HG03135 (cell line): Measurements from ENCODE around the gene ZNF775.
"Not testable (repeated sequence)": the region's sequence is repeated elsewhere in the genome, so short reads cannot be mapped to it uniquely, and the experiment has no call there.

Source experiments
- ATAC-seq: cut with Tn5 transposase; IDR thresholded peaks from one replicate; pipeline ENCODE4 v1.9.1; 2021; ENCODE audit warnings: mild to moderate bottlenecking, moderate library complexity; ENCODE audit not compliant: unreplicated experiment

Gene ZNF775

GRCh38 chr7:150380463-150380862, 1.3 kb downstream of the ZNF775 start:
- ATAC-seq, result no peak

DNA sequence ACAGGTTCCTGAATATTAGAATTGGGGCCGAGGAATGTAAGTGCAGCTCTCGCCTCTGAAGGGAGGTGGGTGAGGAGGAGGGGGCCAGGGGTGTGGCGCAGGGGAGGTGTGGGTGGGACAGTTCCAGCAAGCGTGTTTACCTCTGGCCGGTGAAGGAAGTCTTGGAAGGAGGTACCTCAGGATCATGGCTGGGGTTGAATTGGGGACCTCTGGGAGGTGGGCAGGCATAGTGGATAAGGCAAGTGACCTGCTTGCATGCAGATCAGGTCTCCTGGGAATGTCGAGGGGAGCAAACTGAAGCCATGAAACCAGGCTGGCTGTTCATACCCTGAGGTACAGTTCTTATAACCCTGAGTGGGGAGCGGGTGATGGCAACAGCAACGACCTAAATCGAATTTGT, 2.0 kb downstream of the ZNF775 start:
- no peak for ATAC-seq

- no peak for ATAC-seq
Measured at GRCh38 chr7:150381785-150382122, 2.6 kb downstream of the ZNF775 start.

DNA sequence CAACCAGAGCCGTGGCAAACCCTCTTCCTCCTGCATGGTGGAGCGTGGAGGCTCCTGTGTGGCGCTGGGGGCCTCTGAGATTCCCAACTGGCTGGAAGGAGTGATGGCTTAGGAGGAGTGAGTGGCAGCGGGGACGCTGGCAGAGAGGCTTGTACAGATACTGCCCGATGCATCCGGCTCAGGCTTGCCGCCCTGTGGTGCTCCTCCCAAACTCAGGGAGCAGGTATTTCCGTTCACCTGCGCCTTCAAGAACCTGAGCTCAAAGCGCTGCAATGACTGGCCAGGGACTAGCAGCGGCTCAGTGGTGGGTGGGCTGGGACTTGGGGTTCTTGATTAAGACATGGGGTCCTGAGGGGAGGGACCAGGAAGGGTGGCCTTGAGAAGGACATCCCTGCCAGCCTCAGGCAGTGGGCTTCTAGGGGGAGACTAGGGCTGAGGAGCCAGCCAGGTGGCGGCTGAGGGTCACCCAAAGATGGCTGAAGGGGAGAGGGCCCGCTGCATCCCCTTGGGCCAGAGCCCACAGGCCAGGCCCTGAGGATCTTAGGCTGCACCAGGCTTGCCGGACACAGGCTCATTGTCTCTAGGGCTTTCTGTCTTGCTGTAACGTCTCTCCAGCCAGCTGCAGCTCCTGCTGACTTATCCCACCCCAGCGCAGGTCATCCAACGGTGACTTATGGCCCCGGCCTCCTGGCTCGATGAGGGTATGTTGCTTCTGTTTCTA, 3.2 kb downstream of the ZNF775 start:
- ATAC-seq, result no peak

- no peak for ATAC-seq
Measured at GRCh38 chr7:150382844-150383225, 3.7 kb downstream of the ZNF775 start.

DNA sequence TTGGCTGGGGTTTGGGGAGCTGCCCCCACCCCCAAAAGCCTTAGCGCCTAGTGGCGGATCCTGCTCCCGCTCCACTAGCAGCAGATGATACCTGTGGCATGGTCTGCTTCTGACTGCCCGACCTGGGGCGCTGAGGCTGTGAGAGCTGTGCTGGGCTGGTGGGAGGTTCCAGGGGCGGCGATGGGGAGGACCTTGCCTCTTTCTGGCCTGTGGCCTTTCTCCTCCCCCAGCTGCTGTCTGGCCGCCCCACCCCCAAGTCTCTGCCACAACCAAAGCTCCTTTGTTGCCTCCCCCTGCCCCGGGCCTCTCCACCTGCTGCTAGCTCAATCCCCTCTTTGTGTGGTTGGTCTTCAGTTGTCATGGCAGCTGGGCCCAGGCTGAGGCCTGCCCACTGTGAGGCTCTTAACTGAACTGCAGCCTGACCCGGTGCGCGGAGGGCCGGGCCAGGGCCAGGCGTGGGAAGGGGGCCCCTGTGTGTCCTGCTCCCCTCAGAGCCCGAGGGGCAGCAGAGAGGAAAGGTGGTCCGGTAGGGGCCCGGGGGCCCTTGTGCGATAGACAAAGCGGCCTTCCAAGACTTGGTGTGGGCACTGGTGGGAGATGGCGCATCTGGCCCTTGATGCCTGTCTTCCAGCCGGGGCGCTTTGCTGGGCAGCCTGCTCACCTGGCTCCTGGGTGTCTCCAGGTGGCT, 4.7 kb downstream of the ZNF775 start:
- no peak for ATAC-seq

DNA sequence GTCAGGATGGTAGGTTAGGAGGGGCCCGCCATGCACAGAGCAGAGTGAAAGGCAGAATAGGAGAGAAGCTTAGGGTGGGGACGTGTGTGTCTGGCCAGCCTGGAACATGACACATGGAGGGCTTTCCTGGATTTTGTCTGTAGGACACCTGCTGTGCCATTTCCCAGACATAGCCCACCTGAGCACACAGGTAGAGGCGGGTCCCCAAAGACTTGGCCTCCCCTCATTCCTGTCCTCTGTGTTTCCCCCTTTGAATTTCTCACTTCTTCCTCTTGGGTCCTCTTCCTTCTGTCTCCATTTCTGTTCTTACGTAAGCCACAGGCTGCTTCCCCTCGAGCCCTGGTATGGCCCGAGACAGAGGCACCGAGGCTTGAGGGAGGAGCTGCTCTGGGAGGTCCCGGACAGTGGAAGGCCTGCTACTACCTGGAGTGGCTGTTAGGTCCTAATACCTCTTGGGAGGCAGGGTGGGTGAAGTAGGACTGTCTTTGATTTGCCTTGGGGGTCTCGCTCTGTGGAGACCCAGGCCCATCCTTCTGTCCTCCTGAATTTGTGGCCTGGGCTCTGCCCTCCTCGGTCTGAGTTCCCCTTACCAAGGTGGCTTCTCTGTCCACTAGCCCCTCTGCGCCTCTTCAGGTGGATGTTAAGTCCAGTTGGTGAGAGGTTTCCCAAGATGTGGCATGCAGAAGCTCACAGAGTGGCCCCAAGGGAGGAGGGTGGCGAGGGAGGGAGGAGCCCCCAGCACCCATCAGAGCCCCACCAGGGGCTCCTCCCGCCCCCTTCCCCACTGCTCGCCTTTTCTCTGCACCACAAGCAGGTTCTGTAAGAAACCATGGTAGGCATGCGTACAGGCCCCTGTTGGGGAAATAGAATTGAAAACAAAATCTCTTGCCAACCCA, 5.5 kb downstream of the ZNF775 start:
- ATAC-seq, result no peak

GRCh38 chr7:150385302-150385723, 6.2 kb downstream of the ZNF775 start:
- no peak for ATAC-seq

DNA sequence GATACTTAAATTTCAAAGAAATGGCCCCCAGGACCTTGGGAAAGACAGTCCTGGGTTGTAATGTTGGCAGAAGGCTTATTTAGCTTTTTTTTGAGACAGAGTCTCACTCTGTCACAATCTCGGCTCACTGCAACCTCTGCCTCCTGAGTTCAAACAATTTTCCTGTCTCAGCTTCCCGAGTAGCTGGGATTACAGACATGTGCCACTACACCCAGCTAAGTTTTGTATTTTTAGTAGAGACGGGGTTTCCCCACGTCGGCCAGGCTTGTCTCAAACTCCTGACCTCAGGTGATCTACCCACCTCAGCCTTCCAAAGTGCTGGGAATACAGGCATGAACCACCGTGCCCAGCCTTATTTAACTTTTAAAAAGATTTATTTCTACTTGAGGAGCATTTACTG, 6.8 kb downstream of the ZNF775 start:
- ATAC-seq, result not testable (repeated sequence)

- ATAC-seq, result no peak
Measured at GRCh38 chr7:150388306-150388705, 9.2 kb downstream of the ZNF775 start.

- ATAC-seq, result no peak
Measured at GRCh38 chr7:150388709-150389531, 9.8 kb downstream of the ZNF775 start.

GRCh38 chr7:150389532-150389816, 10.3 kb downstream of the ZNF775 start:
- no peak for ATAC-seq

- no peak for ATAC-seq
Measured at GRCh38 chr7:150390205-150390604, 11.1 kb downstream of the ZNF775 start.

- no peak for ATAC-seq
Measured at GRCh38 chr7:150393325-150393724, 14.2 kb downstream of the ZNF775 start.

DNA sequence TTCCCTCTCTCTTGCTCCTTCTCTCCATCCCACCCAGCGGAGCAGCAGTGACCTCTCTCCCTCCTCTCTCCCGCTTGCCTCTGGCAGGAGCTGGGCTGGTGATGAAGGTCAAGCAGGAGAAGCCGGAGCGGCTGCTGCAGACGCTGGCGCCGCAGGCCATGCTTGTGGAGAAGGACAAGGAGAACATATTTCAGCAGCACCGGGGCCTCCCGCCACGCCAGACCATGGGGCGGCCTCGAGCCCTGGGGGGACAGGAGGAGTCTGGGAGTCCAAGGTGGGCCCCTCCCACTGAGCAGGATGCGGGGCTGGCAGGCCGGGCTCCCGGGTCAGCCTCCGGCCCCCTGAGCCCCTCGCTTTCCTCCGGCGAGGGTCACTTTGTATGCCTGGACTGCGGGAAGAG, 17.3 kb downstream of the ZNF775 start:
- ATAC-seq, result no peak

DNA sequence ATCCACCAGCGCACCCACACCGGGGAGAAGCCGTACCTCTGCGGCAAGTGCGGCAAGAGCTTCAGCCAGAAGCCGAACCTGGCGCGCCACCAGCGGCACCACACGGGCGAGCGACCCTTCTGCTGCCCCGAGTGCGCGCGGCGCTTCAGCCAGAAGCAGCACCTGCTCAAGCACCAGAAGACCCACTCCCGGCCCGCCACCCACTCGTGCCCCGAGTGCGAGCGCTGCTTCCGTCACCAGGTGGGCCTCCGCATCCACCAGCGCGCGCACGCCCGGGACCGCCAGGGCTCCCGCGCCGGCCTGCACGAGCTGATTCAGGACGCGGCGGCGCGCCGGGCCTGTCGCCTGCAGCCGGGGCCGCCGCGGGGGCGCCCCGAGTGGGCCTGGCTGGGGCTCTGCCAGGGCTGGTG, 17.7 kb downstream of the ZNF775 start:
- no peak for ATAC-seq

DNA sequence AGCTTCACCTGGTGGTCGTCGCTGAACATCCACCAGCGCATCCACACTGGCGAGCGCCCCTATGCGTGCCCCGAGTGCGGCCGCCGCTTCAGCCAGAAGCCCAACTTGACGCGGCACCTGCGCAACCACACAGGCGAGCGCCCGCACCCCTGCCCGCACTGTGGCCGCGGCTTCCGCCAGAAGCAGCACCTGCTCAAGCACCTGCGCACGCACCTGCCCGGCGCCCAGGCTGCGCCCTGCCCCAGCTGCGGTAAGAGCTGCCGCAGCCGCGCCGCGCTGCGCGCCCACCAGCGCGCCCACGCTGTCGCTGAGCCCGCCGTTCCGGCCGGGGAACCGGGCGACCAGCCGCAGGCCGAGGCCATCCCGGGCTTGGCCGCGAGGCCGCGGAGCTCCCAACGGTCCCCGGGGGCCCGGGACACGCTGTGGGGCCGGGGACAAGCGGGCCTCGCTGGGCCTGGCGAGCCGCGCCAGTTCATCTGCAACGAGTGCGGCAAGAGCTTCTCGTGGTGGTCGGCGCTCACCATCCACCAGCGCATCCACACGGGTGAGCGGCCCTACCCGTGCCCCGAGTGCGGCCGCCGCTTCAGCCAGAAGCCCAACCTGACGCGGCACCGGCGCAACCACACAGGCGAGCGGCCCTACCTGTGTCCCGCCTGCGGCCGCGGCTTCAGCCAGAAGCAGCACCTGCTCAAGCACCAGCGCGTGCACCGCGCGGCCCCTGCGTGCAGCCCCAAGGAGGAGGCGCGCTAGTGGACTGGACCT, 18.4 kb downstream of the ZNF775 start:
- no peak for ATAC-seq

GRCh38 chr7:150398108-150398964, 19.2 kb downstream of the ZNF775 start:
- ATAC-seq, result no peak

DNA sequence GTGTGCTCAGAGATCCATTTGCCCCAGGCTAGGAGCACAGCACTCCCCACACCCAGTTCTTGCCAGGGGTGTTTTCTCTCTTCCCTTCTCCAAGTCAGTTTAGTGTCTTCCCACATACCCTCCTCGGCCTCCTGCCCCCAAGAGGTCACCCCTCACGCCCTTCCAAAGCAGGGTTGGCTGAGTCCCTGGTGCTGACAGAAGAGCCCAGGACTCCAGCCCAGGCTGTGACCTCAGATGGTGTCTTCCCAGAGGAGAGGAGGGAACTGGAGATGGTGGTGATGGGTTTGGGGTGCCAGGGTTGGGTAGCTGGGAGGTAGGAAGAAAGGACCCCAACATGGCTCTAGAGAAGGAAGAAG, 19.8 kb downstream of the ZNF775 start:
- no peak for ATAC-seq
